GM12864 (cell line): Measurements from ENCODE around the gene FRYL.
"Not testable (repeated sequence)": the region's sequence is repeated elsewhere in the genome, so short reads cannot be mapped to it uniquely, and the experiment has no call there.

Source experiments
- DNase-seq: peaks from one replicate; pipeline ENCODE4 v3.0.0-alpha.2; 2011; ENCODE audit warnings: low read depth
- H3K4me3 ChIP-seq: 2 replicates; pipeline ENCODE4 v1.5.1; 2011; ENCODE audit warnings: mild to moderate bottlenecking, low read depth, low read length, control low read depth
- TF ChIP-seq, protein P1 (sequence below): IDR thresholded peaks from 2 replicates; pipeline ENCODE4 v1.5.1; 2011; ENCODE audit warnings: low read depth, mild to moderate bottlenecking, moderate library complexity, low read length, control low read depth, inconsistent platforms; ENCODE audit errors: missing control alignments

The FRYL gene

DNA sequence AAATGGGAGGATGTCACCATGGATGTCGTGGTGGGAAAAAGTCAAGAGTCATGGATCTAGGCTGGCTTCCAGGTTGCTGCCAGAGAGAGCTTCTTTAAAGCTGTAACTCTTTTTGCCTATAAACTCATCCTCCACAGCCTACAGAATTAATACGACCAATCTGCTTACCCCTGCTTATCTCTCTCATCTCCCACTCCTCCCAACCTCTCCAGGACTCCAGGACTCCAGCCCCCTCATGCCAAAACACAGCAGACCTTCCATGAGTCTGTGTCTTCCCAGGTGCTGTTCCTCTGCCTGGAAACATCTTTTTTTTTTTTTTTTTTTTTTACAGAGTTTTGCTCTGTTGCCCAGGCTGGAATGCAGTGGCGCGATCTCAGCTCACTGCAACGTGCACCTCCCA is 312.2 kb downstream of the FRYL start:
- no peak overlapping the region for H3K4me3 ChIP-seq
- no peak for DNase-seq
- TF ChIP-seq, protein P1, sequence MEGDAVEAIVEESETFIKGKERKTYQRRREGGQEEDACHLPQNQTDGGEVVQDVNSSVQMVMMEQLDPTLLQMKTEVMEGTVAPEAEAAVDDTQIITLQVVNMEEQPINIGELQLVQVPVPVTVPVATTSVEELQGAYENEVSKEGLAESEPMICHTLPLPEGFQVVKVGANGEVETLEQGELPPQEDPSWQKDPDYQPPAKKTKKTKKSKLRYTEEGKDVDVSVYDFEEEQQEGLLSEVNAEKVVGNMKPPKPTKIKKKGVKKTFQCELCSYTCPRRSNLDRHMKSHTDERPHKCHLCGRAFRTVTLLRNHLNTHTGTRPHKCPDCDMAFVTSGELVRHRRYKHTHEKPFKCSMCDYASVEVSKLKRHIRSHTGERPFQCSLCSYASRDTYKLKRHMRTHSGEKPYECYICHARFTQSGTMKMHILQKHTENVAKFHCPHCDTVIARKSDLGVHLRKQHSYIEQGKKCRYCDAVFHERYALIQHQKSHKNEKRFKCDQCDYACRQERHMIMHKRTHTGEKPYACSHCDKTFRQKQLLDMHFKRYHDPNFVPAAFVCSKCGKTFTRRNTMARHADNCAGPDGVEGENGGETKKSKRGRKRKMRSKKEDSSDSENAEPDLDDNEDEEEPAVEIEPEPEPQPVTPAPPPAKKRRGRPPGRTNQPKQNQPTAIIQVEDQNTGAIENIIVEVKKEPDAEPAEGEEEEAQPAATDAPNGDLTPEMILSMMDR, result no peak

DNA sequence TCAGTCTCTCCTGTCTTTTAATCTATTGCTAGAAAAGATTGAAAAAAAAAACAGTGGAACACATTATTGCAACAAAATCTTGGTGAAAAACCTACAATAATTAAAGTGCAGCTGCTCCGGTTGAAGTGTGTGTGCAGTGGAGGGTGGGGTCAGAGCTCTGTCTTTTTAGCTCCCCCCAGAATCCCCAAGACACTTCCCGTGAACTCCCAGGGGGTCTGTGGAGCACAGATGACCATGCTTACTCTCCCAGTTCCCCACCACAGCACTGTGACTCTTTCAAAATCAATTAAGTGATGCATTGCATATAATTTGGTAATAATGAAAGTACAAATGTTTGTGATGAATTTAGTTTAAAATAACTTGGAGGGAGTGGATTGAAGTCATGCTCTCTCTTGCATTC is 312.6 kb downstream of the FRYL start:
- TF ChIP-seq, protein P1, result no peak
- DNase-seq, result no peak
- no peak overlapping the region for H3K4me3 ChIP-seq

DNA sequence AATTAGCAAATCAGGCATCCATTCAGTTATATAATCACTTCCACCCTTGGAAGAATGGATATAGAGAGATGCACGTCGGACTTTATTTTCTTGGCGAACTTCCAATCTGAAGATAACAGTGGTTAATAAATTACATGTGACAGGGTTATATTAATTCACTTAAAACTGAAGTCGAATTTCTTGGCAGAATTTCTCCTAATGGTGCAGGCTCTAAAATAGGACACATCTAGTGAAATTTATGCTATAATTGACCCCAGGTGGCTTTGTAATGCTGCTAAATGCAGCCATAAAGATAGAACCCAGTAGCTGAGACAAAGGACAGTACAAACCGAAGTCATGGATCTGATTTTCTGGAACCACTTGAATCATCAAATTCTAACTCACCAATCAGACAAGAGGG is 317.7 kb downstream of the FRYL start:
- H3K4me3 ChIP-seq, result no peak overlapping the region
- TF ChIP-seq, protein P1, result no peak
- DNase-seq, result no peak

DNA sequence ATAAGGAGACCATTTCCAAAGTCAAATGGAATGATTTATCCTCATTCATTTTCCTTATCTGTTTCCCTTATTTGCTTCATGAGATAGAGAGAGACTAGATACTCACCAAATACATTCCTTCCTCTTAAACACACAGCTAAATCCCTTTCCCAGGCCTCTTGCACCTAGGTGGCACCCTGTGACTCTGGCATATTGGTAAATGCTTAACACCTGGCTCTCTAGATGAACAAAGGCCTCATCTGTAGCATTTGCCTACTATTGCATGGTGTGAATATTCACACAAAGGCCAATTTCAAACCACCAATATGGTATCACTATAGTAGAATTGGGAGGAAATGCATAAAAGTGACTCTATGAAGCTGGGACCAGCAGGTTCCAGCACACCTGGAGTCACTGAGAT is 319.1 kb downstream of the FRYL start:
- DNase-seq, result no peak
- H3K4me3 ChIP-seq, result no peak overlapping the region
- TF ChIP-seq, protein P1, result no peak

DNA sequence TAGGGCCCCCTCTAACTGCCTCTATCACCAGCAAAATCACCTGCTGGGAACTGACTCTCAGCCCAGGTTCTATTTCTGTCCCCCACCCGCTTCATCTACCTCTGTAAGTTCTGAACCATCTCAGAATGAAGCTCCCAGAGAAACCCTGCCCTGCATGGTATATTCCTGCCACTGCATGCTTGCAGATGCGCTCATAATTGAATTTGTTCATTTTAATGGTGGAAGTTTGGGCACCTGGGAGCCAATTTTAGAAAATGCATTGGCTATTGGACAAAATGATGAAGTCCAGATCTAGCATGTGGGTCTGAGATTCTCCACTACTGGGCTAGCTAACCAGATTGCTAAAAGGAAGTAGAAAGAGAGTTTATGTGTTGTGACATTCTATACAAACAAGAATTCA is 325.5 kb downstream of the FRYL start:
- no peak for DNase-seq
- no peak overlapping the region for H3K4me3 ChIP-seq
- TF ChIP-seq, protein P1, result no peak

DNA sequence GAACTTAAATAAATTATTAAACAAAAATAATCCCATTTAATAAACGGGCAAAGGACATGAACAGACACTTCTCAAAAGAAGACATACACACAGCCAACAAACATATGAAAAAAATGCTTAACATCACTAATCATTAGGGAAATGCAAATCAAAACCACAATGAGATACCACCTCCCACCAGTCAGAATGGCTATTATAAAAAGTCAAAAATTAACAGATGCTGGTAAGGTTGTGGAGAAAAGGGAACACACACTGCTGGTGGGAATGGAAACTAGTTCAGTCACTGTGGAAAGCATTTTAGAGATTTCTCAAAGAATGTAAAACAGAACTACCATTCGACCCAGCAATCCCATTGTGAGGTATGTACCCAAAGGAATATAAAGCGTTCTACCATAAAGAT is 328.4 kb downstream of the FRYL start:
- not testable (repeated sequence) for H3K4me3 ChIP-seq, DNase-seq

DNA sequence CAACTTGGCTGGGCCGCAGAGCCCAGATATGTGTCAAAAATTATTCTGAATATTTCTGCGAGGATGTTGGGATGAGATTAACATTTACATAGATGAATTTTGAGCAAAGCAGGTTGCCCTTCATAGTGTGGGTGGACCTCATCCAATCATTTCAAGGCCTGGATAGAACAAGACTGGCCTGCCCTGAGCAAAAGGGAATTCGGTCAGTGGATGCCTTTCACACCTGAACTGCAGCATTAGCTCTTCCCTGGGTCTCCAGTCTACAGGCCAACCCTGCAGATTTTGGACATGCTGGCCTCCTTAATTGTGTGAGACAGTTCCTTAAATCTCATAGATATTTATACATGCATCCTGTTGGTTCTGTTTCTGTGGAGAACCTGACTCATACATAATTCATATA is 329.3 kb downstream of the FRYL start:
- no peak overlapping the region for H3K4me3 ChIP-seq
- TF ChIP-seq, protein P1, result no peak
- DNase-seq, result no peak

DNA sequence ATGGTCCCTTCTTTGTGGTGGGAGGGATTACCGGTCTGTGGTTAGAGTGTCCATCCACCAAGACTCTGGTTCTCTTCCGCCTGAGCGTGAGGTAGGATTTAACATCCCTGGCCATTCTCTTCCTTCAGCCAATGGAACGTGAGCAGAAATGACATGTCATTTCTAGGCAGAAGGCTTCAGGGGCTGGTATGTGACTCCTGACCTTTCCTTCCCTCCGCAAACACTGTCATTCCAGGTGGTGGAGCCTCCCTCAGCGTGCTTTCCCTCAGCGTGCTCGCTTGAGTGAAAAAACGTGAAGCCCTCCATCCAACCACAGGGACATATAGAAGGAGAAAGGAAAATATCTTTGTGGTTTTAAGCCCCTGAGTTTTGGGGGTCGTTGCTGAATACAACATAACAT is 330.9 kb downstream of the FRYL start:
- DNase-seq, result no peak
- H3K4me3 ChIP-seq, result no peak overlapping the region
- TF ChIP-seq, protein P1, result no peak
